Ascending aorta (tissue), 2 donors: ENCODE data around the gene CFAP161. TPM values are rescaled to one million over a fixed set of nuclear protein-coding genes. Genes with fewer than 3 reads are reported as not detected.

Experiments used
- DNase-seq, 2 donors: peaks; one replicate each; pipeline ENCODE4 v3.0.0-alpha.2; 2019; ENCODE audit warnings: low spot score in 2 of 2
- H3K27ac ChIP-seq, 2 donors: fragments of 200-600 bp; sonication (generic); one replicate each; pipeline ENCODE4 v1.5.1; 2016 to 2017; ENCODE audit warnings: mild to moderate bottlenecking in 1 of 2
- H3K27me3 ChIP-seq: fragments of 200-600 bp; sonication (generic); one replicate; pipeline ENCODE4 v1.5.1; 2017
- H3K36me3 ChIP-seq, 2 donors: fragments of 200-600 bp; sonication (generic); one replicate each; pipeline ENCODE4 v1.5.1; 2016
- H3K4me1 ChIP-seq, 2 donors: fragments of 200-600 bp; sonication (generic); one replicate each; pipeline ENCODE4 v1.5.1; 2016 to 2017; ENCODE audit warnings: mild to moderate bottlenecking in 1 of 2
- H3K4me3 ChIP-seq, 2 donors: fragments of 200-600 bp; sonication (generic); one replicate each; pipeline ENCODE4 v1.5.1; 2016 to 2017; ENCODE audit warnings: mild to moderate bottlenecking in 1 of 2
- H3K9me3 ChIP-seq, 2 donors: fragments of 200-600 bp; sonication (generic); one replicate each; pipeline ENCODE4 v1.5.1; 2016
- CTCF ChIP-seq, 3 experiments: fragments of 200-600 bp in 2 of 3; fragments of 450-650 bp in 1 of 3; sonication (generic) in 2 of 3; IDR thresholded peaks; one replicate each; pipeline ENCODE4 v1.5.1; 2016 to 2019; ENCODE audit warnings: antibody characterized with exemption in 3 of 3, mild to moderate bottlenecking in 1 of 3, moderate library complexity in 1 of 3
- intact Hi-C: fragments of 100-400 bp; cut with DNase I; formaldehyde crosslinking; loops from one replicate; pipeline ENCODE4 v1.15.1; 2023
- total RNA-seq: library from RNA; depleted of rRNA; stranded (reverse); fragments of >200 nt; gene quantifications from one replicate; pipeline ENCODE4 v1.1.0, GENCODE V29; 2016

The CFAP161 gene
- total RNA-seq, 1 donor from 2014 or later, result not detected

DNA sequence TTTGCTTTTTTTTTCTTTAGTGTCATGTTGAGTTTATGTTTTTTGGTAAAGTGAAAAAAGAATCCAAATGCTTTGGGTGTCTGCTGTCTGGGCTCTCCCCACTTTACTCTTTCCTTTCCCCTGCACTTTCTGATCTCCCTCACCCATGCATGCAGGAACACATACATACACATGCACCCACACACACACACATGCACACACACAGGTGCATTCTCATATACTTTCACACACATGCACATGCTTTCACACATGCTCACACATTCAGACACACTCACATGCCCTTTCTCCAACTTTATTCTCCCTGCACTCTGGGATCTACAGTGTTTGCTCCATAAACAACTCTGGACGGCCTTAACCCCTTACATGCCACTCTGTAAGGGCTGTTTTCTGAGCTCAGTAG, 46.4 kb upstream of the CFAP161 start:
- no peak for TF ChIP-seq CTCF (IDR thresholded peaks at IDR 0.05)
- no peak overlapping the region for H3K4me3 ChIP-seq
- H3K9me3 ChIP-seq, result no peaks in the 10 kb centered on the region
- DNase-seq, result no peak
- no peaks in the 10 kb centered on the region for H3K36me3 ChIP-seq
- H3K27ac ChIP-seq, result no peak overlapping the region
- intact Hi-C loops, result no loop called here
- H3K27me3 ChIP-seq, result no peaks in the 10 kb centered on the region
- no peaks in the 10 kb centered on the region for H3K4me1 ChIP-seq

DNA sequence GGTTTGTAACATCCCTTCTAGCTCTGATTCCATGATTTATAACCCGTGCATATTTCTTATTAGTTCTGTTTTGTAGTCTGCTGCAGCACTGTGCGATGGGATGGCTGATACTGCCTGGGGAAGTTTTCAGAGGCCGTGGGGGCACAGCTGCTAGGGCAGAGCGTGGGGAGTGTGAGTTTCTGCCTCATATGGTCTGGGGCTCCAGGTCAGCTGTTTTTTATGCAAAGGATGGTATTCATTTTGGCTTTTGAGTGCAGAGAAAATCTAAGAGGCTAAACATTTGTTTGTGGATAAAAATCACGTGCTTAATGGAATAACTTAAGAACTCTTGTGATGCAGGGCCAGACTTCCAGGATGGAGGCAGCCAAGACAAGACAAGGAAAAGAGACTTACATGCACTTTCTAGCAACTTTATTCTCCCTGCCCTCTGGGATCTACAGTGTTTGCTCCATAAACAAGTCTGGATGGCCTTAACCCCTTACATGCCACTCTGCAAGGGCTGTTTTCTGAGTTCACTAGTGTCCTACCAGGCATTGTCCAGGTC, 45.5 kb upstream of the CFAP161 start:
- no peak overlapping the region for H3K4me3 ChIP-seq
- no peaks in the 10 kb centered on the region for H3K9me3 ChIP-seq
- DNase-seq, result no peak
- intact Hi-C loops, result no loop called here
- no peak overlapping the region for H3K27ac ChIP-seq
- no peaks in the 10 kb centered on the region for H3K27me3 ChIP-seq
- H3K4me1 ChIP-seq, result no peaks in the 10 kb centered on the region
- no peak for TF ChIP-seq CTCF (IDR thresholded peaks at IDR 0.05)
- H3K36me3 ChIP-seq, result no peaks in the 10 kb centered on the region

DNA sequence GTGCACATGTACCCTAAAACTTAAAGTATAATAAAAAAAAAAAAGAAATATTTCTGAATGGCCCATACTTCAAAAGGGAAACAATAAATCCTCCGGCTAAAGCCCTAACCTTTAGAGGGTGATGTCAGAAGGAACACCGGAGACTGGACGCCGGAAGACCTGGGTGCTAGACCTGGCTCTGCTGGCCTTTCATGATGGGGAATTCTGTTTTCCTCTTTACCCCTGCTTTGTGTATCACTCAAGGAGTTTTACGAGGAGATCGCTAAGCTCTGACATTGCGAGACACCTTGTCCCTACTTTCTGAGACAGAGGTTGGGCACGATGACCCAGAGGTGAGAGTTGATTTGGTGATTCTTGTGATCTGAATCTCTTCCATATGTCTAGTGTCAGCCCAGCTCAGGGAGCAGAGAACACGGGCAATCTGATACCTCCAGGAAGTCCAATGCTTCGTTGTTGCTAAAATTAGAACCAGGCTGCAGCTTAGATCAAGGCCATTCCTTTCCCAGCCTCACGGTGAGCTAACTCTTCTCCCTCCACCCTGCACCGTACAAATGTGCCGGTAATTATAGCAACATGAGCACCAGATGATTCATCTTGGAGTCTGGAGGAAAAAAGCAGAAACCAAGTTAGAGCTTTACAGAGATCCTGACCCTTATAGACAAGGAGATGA, 42.0 kb upstream of the CFAP161 start:
- H3K27ac ChIP-seq, result no peak overlapping the region
- DNase-seq, result no peak
- no peak overlapping the region for H3K4me3 ChIP-seq
- TF ChIP-seq CTCF (IDR thresholded peaks at IDR 0.05), result no peak
- H3K36me3 ChIP-seq, result no peaks in the 10 kb centered on the region
- H3K9me3 ChIP-seq, result no peaks in the 10 kb centered on the region
- intact Hi-C loops, result no loop called here
- H3K27me3 ChIP-seq, result no peaks in the 10 kb centered on the region
- no peaks in the 10 kb centered on the region for H3K4me1 ChIP-seq

DNA sequence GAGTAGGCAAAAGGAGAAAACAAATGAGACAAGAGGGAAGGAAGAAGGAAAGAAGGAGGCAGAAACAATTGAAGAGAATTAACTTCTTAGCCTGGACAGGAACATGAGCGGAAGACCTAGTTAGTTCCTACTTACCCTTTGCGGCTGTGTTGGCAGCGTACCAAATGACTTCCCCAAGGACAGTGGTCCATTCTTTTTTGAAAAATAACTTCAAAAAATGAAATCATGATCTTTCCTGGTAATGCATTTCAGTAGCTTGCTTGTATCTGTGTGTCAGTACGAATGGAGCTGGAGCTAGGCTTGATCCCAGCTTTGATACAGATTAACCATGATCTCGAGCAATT, 41.5 kb upstream of the CFAP161 start:
- Histone ChIP-seq H3K9me3 (no peaks in the 10 kb centered on the region), H3K27me3 (no peaks in the 10 kb centered on the region), H3K36me3 (no peaks in the 10 kb centered on the region), H3K27ac (no peak overlapping the region), H3K4me1 (no peaks in the 10 kb centered on the region), H3K4me3 (no peak overlapping the region)
- DNase-seq, result no peak
- TF ChIP-seq CTCF (IDR thresholded peaks at IDR 0.05), result no peak
- intact Hi-C loops, result no loop called here

DNA sequence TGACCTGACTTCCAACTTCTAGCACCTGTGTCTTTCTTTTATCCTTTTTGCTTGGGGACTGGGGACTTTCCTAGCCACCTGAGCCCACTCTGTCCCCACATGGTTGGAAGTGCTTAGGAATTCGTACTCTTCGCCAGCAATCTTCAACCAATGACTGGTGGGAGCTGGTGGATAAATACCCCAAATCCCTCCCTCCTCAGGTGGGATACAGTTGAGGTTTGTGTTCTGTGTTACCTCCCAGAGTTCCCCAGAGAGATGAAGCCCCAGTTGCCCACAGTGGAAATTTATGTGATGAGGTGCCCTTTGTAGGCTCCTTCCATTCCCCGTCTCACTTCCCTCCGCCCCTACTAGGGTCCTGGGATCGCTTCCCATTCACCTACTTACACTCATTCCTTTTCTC, 40.1 kb upstream of the CFAP161 start:
- no peaks in the 10 kb centered on the region for H3K9me3 ChIP-seq
- no peak overlapping the region for H3K27ac ChIP-seq
- no peak for TF ChIP-seq CTCF (IDR thresholded peaks at IDR 0.05)
- intact Hi-C loops, result no loop called here
- H3K36me3 ChIP-seq, result no peaks in the 10 kb centered on the region
- no peak overlapping the region for H3K4me3 ChIP-seq
- H3K27me3 ChIP-seq, result no peaks in the 10 kb centered on the region
- no peaks in the 10 kb centered on the region for H3K4me1 ChIP-seq
- no peak for DNase-seq
